IPS-NIHi11 (cell line): ENCODE measurements around the gene PRDM10.

Experiments used
- DNase-seq: peaks from one replicate; pipeline ENCODE4 v3.0.0; 2012; ENCODE audit warnings: mixed read lengths, low spot score

The PRDM10 gene

DNA sequence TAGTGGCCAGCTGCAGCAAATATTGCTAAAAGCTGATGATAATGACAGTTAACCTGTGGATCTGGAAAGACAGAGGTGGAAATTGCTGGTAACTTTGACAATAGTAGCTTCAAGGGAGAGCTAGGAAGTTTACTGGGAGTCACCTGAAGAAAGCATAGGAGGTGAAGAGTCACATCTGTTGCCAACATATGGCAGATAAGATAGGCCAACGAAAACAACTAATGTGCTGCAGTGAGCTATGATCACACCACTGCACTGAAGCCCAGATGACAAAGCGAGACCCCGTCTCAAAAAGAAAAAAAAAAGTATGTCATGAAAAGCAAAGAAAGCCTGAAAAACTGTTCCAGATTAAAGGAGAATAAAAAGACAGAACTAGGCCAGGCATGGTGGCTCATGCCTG is 4.3 kb upstream of the PRDM10 start:
- DNase-seq, result no peak

DNA sequence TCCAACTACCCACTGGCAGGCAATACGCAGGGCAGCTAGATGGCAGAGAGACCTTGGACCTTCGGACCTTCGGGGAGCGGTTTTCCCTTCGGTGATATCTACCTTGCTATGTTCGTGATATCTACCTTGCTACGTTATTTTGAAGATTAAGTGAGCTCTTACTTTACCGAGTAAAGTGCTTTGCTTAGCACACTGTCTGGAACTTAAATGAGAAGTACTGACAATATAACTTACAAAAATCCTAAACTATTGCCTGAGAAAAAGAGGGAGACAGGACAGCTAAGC is 1.0 kb upstream of the PRDM10 start:
- DNase-seq, result no peak

DNA sequence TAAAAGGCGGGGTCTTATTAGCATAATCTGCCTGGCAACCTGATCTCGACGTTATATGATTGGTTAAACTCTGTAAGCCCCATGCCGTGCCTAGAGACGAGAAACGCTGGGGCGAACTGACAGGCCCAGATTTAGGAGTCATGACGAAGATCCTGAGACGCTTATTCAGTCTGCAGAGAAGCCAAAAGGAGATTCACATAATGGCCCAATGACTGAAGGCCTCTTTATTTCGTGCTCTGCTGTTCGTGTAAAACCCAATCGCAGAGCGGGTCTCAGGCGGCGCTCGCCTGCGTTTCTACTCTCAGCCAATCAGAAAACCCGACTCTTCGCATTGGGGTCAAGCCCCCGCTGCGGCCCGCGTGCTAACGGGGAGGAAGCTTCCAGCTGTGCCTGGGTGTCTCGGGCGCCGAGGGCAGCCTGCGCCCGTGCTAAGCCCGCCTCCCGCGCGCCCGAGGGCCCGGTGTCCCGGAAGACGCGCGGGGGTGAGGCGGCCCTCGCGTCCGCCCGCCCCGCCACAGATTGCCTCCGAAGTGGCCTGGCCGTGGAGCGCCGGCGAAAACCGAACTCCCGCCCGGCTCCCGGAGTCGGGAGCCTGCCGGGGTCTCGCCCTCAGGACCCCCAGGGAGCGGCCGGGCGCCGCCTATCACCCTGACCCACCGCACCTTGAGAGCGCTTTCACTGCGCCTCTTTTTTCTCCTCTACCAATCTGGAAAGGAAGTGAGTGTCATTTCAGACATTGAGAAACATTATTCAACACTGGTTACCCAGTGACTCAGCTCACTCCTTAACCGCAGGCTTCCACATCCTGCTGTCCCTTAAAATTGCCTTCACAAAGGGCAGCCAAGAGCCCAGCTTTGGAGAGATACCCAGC is 446 bp upstream of the PRDM10 start:
- peak; percentile 95 for DNase-seq

DNA sequence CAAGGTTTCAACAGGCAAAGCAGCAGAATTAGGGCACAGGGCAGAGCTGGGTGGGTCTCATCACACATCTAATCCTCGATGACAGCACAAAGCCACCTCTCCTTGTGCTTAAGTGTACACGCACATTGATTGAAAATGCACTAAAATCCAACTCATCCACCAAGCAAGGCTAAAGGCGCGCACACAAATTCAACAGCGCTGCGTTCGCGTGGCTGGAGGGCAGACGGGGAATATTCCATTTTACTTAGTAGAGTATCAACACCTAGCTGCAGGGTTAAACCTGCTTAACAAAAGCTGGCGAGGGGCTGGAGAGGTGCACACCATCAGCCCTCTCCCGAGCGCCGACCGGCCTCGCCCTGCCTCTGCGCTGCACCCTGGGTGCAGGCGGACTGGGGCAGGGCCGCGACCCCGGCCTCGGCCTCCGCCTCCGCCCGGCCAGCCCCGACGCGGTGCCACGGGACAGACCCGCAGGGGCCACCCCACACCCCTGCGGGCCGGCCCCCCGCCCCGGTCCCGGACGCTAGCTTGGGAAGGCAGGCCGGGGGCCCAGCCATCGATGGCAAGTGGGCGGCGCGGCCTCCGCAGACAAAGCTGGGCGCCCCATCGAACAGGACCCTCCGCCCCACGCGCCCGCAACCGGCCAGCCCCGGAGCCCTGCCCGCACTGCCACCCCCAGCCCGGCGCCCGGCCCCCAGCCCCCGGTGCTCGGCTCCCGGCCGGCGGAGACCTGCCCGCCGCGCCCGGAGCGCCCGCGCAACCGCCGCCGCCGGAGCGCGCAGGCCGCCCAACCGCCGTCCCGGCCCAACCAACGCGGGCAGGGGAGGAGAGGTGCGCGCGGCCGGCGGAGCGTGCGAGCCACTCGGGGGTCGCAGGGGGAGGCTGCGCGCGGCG is 929 bp downstream of the PRDM10 start:
- peak; percentile 48 for DNase-seq

DNA sequence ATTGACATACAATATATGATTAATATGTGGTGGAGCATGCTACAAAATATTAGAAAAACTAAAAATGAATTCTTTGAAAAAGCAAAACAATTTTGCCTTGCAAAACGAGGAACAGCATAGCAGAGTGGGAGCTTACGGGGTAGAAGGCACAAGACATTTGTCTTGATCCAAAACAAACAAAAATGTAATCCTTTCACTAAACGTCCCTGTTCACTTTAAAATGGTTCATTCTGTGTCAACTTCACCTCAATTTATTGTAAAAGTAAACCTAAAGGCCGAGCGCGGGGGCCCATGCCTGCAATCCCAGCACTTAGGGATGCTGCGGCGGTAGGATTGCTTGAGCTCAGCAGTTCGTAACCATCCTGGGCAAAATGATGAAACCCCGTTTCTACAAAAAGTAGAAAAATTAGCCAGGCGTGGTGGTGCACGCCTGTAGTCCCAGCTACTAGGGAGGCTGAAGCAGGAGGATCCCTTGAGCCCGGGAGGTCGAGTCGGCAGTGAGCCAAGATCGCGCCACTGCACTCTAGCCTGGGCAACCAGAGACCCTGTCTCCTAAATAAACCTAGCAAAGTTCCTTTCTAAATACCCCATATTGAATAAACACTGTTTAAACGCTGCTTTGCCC is 2.0 kb downstream of the PRDM10 start:
- DNase-seq, result no peak

DNA sequence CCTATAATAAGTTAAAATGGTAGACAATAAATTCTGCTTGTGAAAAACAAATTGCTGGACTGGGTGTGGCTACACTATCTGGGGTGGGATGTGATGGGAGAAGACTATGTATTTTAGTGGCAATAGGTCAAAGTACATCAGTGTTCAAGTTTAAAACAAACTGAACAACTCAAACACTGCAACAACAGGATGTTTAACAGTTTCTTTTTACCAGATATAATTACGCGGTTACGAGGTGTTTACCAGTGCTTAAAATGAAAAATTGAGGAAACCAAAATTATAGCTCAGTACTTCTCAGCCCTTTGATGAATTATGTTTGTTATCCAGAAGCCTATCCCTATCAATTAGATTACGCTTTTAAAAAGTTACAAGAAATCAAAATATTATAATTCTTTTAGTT is 3.2 kb downstream of the PRDM10 start:
- no peak for DNase-seq

DNA sequence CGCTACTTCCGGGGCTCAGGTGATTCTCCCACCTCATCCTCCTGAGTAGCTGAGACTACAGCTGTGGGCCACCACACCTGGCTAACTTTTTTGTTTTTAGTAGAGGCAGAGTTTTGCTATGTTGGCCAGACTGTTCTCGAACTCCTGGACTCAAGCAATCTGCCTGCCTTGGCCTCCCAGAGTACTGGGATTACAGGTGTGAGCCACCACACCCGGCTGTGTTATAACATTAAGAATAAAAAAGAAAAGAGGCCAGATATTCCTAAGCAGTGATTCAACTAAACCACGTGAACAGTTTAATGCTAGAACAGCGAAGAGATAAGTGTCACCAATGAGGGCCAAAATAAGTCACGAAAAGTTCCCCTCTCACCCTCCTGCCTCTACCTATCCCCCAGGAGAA is 3.7 kb downstream of the PRDM10 start:
- DNase-seq, result no peak

DNA sequence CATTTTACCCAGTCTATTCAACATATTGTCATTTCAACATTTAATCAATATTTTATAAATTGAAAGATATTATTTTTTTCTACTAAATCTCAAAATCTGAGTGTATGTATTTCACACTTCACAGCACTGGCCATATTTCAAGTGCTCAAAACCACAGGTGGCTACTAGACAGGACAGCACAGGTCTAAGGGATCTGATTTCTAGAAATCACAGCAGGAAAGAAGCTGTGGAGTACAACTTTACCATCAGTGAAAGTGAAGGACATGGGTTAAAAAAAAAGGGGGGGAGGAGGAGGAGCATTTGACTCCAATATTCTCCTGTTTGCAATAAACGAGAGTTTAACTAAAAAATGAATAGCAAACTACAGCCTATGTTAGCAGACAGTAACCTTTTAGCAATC is 4.5 kb downstream of the PRDM10 start:
- DNase-seq, result no peak

DNA sequence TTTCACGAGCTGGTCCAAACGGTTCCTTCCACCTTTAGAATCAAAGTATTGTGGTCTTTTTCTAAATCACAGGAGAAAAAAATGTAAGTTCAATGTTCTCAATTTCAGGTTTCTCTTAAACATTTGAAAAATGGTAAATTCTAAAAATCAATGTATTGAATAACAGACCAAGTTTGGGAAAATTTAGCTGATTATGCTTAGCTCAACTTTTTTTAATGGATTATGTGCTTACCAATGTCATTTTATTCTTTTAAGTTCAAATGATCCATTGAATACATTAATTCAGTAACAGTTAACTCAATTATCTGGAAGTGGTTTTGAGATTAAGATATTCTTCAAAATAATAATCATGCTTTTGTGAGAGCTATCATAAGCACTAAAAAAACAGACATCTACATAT is 5.1 kb downstream of the PRDM10 start:
- no peak for DNase-seq

DNA sequence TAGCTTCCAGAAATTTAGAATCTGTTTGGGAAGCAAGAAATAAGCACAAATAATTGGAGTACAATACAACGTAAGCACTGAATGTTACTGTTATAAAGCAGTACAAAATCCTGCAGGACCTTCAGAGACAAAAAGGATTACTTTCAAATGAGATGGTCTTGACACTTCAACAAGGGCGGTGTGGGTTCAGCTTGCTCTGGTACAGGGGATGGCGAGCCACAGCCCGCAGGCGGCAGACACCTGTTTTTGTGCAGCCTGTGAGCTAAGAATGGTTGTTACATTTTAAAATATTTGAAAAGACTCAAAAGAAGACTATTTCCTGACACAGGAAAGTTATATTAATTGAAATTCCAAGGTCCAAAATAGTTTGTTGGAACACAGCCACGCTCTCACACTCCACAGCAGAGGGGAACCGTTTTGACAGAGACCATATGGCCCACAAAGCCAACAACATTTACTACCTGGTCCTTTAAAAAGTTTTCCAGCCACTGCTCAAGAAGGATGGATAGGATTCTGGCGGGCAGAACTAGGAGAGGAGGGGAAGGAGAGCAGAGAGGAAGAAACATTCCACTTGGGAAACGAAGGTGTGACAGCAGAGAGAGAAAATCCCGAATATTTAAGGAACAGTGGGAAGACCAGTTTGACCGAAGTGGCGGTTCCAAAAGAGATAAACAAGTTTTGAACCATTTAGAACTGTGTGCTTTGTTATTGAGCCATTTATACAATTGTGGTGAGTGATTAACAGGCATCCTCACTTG is 6.3 kb downstream of the PRDM10 start:
- DNase-seq, result no peak

DNA sequence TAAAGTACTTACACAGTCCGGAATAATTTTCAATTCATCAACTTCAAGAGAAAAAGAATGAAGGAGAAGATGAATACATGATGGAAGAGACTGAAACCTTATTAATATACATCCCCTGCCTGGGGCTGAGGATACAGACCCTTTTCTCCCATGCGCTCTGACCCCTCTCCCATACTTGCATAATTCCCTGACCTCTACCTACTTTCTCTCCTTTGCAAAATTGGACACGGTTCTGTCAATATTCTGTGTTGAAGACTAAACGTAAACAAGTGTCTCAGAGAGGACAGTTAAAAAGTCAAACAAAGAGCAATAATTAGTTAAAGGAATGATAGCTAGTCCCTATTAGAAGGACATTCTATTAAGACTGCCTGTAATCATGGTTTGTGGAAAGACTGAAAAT is 7.5 kb downstream of the PRDM10 start:
- DNase-seq, result no peak

DNA sequence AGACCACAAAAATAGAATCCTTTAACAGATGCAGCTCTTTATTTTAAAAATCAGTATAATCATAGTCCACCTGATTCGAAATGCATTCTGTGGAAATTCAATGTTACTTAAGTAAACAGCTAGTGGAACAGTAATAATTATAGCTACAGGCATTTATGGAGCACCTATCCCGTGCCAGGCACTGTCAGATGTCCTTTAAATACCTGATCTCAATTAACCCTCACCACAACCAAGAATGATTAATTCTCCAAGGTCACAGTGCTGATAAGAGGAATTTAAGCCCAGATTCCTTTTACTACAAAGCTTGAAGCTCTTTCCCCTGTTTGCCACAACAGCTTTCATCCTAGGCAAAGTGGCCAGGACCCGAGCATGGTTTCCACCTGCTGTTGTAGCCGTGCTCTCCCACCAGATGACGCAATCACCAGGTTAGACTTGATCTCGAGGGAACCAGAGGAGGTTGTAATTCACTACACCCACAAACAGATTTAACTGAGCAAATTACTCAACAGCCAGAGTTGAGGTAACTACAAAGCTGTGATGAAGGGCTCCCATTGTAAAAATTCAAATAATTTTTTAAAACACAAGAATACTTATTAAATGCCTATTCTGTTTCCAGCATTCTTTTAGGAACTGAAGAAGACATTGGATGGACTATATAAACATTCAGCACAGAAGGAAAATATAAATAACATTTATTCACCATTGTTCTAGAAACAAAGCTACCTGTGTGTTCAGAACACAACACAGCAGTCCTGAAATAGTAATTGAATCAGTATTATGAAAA is 10.3 kb downstream of the PRDM10 start:
- peak; percentile 69 for DNase-seq

DNA sequence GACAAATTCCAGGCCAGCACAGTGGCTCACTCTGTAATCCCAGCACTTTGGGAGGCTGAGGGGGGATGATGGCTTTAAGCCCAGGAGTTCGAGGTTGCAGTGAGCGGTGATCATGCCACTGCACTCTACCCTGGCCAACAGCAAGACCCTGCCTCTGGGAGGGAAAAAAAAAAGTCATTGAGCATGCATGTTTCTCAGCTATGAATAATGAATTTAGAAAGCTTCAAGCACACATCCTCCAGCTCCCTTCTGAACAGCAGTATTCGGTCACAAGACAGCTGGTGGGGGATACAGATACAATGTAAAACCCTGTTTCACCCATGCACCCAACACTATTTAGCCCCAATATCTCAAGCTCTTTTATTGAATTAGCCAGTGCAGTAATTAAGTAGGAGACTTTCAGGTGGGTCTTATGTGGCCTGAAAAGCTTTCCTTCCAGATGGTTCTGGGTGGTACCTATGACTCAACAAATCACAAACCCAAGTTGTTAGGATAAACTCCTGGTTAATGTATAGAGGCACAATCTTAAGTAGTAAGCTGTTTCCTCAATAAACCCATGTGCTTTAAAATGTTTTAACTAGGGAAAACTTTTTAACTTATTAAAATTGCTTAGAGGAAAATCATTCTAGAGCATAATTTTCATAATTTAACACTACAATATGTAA is 13.4 kb downstream of the PRDM10 start:
- no peak for DNase-seq

DNA sequence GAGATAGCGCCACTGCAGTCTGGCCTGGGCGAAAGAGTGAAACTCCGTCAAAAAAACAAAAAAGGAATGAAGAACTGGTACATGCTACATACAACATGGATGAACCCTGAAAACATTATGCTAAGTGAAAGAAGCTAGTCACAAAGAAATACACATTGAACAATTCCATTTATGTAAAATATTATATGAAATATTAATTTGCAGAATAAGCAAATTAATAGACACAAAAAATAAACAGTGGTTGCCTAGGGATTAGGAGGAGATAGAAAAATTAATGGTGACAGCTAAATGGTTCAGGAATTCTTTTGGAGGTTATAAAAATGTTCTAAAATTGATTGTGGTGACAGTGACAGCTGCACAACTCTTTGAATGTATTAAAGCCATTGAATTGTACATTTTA is 14.7 kb downstream of the PRDM10 start:
- DNase-seq, result no peak

DNA sequence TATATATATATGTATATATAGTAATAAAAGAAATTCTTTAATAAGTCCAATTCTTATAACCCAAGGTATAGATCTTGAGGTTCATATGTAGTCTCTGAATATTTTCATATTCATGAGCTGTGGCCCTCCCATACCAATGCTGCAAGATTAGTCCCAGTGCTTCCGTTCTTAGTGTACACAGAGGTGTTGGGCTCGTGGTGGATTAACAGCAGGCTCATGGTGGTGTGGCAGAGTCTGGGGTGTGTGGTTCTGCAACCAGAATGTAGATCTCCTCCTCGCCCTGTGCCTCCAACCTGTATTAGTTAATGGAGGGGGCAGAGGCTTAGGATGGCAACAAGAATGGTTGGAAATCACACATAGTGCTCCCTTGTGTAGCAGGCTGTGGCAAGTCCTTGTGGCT is 16.8 kb downstream of the PRDM10 start:
- DNase-seq, result no peak

DNA sequence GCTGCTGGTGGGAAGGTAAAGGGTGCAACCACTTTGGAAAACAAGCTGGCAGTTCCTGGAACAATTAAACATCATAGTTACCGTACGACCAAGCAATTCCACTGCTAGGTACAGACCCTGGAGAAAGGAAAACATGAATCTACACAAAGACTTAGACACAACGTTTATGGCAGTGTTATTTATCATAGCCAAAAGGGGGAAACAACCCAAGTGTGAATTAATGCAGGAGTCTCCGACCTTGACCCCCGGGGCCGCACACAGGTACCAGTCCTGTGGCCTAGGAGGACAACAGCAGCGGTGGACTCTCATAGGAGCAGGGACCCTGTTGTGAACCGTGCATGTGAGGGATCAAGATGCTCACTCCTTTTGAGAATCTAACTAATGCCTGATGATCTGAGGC is 22.5 kb downstream of the PRDM10 start:
- DNase-seq, result no peak

DNA sequence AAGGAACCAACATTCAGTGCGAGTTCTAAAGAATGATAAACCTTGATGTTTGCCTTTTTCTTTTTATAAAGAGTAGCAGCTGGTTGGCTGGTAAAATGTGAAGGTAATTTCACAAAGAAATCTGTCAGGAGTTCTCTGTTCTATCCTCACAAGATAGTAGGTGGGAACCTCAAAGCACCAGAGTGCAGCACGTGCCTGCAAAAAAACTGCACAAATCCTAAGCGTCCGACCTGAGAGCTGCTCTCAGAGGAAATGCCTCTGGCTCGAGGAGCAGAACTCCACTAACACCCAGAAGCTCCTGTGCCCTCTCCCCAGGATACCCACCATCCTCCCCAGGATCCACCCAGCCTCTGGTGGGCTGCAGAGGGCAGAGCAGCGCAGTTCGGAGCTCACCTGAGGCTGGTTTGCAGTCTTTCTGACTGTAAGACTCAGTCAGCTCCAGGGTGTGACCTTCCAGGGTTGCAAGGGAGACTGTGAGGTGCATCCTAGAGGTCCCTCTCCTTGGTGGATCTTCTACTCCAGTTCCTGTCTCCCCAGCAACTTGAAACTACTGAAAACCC is 23.5 kb downstream of the PRDM10 start:
- DNase-seq, result no peak

DNA sequence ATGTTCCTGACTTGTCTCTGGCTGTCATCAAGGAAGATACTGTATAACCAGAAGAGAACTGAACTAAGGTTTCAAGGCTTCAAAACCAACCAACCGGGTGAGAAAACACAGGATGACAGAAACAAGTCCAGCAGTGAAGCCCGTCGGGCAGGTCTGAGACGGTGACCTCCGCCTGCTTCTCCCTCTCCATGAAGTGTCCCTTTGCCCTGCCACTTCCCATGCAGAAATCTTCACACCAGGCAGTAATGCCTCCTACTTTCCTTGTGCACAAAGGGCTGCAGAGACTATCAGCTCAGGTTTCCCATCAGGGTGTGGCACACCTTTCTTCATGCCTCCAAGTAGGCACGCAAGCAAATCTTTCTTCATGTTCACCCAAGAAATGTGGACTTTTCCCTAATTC is 24.2 kb downstream of the PRDM10 start:
- DNase-seq, result no peak

DNA sequence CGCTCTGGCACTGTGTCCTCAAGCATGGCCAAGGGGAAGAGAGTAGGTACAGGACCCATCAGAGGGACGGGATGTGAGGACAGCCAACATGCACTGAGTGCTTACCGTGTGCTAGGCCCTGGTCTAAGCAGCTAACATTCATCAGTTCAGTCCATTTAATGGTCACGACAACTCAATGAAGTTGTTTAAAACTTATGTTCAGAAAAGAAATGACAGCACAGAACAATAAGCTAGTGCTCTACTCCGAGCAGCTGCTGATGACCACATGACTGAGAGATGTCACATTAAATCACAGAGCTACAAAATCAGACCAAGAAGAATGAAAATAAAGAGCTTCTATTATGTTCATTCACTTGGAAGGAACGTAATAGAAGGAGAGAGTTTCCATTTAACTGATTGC is 26.3 kb downstream of the PRDM10 start:
- DNase-seq, result no peak

DNA sequence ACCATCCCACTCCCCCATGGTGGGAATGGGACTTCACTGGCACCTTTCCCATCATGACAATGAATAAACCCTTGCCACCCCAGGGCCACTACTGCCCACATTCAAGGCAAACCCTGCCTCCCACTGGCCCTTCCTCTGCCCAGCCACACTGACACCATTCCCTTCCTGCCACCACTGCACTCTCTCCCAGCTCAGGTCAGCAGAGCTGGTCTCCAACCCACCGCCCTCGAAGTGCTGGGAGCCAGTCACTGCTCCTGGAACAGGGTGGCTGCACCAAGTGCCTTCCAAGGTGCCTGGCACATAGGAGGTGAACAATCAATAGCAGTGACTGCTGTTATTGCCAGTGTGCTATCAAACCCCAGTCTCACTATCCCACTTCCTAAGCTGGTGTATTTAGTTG is 27.1 kb downstream of the PRDM10 start:
- no peak for DNase-seq

DNA sequence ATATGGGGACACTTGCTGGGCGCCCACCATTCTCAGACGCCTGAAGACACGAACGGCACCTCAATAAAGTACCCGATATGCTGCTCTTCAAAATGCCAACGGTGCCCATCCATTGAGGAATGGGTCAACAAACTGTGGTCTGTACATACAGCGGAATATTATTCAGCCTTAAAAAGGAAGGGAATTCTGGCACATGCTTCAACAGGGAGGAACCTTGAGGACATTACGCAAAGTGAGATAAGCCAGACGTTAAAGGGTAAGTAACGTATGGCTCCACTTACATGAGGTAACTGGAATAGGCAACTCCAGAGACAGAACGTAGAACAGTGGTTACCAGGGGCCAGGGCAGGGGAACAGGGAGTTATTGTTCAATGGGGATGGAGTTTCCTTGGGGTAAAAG is 28.0 kb downstream of the PRDM10 start:
- no peak for DNase-seq
